HG02623 (cell line): ENCODE results near the gene KCTD11.

Experiments used
- ATAC-seq: cut with Tn5 transposase; IDR thresholded peaks from one replicate; pipeline ENCODE4 v1.9.1; 2021; ENCODE audit warnings: moderate library complexity; ENCODE audit not compliant: unreplicated experiment

The KCTD11 gene

GRCh38 chr17:7403043-7403726 lies 51.2 kb downstream of the KCTD11 start:
- no peak for ATAC-seq

GRCh38 chr17:7403727-7403976 lies 51.7 kb downstream of the KCTD11 start:
- ATAC-seq: no peak

GRCh38 chr17:7403977-7404736 lies 52.2 kb downstream of the KCTD11 start, which contains the start of gene TMEM256:
TSS of gene TMEM256 (minus strand) at chr17:7404097. CDS start at chr17:7404084, 13 bp downstream.
- peak; percentile 93 for ATAC-seq
